RPMI7951 (cell line): ENCODE measurements around the gene RBBP8NL. TPM values are rescaled to one million over a fixed set of nuclear protein-coding genes. Genes with fewer than 3 reads are reported as not detected.

Experiments
- DNase-seq: peaks from one replicate; pipeline ENCODE4 v3.0.0-alpha.2; 2012; ENCODE audit warnings: low read depth
- total RNA-seq: library from RNA; depleted of rRNA; stranded (reverse); fragments of >200 nt; shearing (Covaris generic); gene quantifications from 2 replicates; pipeline ENCODE4 v1.2.3, GENCODE V29; 2014

The RBBP8NL gene
- total RNA-seq, 1 experiment from 2014 or later: not detected

DNA sequence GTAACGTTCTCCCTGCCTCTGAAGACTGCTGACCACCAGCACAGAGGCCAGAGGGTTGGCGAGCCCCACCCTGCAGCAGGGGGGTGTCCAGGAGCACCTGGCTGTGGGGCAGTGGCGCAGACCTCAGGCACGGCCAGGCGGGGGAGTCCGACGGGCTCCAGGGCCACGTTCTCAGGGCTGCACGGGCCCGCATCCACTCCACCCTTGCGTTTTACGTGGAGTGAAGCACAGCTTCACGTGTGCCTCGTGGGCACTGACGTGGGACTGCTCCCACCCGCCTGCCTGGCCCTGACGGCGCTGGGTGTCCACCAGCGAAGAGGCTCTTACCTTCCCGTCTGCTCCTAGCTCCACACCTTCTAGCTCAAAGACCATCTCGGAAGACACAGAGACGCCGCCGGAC, 33.5 kb downstream of the RBBP8NL start:
- no peak for DNase-seq

DNA sequence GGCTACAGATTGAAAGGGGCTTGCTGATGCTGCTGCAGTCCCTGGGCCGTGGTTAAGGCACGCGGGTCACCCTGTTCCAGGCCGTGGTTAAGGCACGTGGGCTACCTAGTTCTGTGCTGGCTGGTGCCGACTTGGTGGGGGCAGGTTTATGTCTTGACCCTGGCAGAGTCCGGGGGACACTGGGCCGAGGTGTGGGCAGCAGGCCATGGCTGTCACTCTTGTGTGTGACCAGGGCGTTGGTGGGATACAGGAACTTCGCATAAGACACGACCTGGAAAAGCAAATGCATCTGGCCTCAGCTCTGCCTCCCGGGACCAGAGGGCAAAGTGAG, 34.0 kb downstream of the RBBP8NL start:
- DNase-seq: no peak

DNA sequence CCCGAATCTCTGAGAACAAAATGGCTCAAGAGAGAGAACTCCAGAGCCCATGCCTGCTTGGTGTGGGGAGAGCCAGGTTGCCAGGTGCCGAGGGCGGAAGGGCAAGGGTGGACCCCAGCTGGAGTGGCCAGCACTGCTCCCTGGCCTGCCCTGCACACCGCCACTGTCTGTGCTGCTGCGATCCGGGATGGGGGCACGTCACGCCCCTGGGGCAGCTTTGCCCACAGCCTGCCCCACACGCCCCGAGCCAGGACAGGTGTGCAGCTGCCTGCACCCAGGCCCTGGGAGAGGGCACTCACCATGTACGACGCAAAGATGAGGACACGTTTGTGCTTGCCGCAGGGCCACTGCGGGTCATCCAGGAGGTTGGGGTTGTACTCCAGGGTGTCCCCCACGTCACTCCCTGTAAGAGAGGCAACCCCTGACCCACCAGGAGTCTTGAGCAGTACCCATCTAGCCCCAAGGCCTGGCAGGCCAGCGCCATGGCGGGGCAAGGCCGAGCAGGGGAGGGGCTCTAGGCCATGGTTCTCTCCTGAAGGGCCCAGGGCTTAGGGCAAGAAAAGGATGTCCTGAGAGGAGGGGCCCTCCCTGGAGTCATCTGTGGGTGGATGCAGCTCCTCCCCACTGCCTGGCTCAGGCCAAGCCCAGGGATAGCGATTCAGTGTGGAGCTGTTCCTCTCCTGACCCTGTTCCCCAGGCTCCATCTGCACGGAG, 34.6 kb downstream of the RBBP8NL start:
- no peak for DNase-seq

DNA sequence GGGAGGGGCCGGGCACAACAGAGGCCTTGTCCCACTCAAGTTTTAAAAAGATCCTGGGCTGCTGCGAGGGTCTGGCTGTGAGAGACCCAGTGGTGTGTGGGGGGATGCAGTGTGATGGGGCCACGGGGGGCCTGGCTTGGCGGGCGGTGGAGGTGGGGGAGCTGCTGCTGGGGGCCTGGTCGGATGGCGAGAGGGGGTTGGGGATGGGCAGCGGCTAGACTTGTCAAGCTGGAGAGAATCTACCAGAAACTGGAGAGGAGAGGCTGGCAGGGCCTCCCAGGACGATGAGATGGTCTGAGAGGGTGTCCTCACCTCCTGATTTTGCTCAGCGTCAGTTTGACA, 35.3 kb downstream of the RBBP8NL start:
- no peak for DNase-seq

DNA sequence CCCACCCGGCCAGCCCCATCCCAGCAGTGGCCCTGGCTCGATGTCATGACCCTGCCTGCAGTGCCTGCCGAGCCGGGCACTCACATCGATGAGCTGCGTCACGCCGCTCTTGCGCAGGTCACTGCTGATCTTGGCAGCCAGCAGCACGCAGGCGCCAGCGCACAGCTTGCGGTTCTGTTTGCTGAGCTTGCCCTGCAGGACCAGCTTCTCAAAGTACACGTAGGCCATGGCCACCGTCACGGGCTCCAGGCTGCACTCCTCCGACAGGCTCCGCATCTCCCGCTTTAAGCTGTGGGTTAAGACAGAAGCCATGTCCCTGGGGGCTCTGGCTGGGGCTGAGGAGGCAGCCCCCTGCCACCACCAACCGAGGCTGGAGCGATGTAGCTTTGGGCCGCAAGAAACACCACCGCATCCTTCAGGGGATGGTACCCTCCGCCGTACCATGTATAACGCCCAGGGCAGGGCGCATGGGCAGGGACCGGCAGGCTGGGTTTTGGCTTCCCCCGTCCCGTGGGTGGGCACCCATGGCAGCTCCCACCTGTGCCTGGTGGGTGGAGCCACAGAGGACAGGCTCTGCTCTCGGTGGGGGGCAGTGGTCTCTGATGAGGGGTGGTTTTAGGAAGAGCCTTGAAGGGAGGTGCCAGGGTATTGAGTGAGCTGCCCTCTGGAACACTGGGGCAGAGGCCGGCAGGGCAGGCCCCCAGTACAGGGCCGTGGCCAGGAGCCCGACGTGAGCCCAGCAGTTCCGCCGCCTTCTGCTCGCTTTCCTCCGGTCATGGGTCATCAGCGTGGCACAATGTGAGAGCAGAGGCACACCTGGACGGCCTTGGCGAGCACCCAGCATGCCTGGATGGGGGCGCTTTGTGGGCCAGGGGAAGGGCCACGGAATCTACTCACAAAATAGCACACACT, 35.9 kb downstream of the RBBP8NL start:
- DNase-seq: no peak

DNA sequence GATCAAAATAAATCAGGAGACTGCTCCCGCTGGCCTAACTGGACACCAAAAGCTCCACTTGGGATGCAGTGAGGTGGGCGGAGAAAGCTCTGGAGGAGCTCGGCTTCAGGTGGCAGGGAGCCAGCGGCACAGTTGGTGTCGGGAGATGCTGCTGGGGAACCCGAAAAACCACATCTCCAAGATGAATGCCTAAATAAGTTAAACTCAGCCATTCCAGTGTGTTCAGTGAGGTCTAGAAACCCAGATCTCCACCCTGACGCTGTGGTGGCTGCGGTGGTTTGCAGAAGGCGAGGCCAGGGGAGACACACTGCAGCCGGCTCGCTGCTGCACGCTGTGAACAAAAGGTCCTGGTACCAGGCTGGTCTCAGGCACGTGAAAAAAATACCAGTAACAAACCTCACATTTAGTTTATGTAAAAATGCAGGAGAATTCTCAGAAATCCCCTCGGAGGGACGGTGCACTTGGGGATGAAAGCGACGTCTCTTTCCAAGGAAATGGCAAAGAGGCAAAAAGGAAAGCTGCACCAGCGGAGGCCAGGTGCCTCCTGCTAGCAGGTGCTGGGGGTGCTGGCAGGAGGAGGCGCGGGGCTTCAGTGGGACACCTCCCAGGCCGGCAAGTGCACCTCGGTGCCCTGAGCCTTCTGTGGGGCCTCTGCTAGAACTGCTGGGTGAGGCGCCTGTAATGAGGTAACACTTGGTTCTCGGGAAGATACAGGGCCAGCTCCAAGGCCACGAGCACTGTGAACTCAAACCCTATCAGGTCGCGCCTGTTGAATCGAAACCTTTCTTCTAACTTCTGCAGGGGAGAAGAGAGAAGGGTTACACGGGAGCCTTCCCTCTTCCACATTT, 36.8 kb downstream of the RBBP8NL start:
- DNase-seq: no peak

DNA sequence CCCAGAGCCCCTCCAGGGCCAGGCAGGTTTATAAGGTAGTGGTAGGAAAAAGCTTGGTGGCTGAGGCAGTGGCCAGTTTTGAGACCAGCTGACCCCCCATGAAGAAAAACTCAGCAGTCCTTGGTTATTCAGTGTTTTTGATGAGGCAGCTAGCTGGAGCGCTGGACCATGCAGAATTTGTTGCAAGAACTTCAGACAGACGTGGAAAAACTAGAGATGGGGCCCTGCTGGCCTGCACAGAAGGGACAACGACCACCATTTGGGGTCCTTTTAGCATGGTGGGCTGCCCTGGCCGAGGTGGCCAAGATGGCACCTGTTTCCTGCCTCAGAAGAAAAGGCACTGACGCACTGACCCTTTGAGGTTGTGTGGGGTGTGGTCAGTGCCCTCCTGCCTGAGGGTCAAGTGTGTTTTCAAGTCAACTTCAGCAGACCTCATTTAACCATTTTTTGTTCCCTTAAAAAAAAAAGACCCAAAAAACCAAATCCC, 37.7 kb downstream of the RBBP8NL start:
- DNase-seq: no peak

DNA sequence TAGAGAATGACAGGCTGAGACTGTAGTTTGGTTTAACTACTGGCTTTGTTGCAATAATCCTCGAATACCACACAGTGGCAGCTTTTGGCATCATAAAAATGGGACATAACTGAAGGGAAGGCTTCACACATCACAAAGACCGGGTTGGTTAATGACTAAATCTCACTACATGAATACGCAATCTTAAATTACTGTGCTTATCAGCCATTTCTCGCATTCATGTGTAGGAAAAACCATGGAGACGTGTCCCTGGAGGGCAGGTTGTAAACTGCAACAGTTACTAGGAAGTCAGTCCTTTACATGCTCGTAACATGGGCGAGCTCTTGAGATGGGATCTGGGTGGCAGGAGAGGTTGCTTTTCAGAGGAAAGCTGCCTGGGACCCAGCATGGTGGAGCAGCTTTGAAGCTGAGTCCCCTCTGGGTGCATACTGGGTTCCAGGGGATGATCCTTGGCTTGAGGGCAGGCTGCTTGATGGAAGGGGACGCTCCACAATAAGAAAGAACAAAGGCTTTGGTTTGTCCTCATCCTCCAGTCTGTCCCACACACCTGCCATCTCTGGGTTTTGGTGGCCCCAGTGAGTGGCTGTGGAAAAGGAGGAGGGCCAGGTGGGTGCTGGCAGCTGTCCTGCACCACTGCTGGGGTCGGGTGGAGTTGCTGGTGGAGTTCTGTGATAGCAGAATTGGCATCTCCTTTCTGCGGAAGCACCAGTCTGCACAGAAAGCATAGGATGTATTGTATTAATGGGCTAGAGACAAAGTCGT, 38.3 kb downstream of the RBBP8NL start:
- no peak for DNase-seq

DNA sequence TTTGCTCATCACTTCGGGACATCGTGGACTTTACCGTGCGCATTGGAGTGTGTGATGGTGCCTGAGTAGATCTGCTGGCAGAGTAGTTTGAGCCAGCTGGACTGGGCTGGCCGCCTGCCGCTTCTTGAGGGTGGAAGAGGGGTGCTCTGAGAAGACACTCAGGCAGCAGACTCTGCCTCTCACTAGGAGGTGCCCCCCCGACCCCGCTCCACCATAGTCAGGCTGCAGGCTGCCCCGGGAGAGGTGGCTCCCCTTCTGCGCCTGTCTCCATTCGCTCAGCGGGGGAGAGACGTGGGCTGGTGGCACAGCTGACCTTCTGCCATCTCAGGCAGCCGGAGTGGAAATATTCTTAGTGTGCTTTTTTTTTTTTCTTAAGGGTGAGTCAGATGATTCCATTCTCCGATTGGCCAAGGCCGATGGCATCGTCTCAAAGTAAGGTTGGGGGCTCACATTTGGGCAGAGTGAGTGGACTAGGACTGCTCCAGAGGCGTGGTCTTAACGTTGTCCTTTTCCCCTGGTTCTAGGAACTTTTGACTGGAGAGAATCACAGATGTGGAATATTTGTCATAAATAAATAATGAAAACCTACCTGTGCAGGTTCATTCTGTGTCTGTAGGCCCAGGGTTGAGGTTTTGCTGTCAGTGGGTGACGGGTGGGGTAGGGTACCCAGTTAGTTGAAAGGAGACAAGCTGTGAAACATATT, 39.3 kb downstream of the RBBP8NL start:
- DNase-seq: no peak

DNA sequence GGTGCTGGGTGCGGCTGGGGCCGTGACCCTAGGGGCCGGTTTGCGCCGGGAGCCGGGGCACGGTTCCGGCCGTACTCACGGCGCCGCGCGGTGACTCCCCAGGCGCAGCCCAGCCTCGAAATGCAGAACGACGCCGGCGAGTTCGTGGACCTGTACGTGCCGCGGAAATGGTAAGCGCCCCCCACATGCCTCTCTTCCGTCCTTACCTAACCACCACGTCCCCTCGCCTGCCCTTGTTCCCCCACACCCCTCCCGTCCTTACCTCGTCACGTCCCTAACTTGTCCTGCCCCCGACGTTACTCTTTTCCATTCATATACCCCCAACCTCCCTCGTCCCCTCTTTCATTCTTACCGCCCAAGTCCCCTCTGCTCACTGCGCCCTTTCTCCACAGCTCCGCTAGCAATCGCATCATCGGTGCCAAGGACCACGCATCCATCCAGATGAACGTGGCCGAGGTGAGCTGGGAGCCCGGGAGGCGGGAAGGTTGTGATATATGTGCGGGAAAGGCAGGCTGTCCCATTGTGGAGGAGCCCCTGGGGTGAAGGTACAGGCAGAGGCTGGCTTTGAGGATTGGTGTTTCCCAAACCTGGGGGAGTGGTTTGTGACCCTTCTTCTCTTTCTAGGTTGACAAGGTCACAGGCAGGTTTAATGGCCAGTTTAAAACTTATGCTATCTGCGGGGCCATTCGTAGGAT, 40.0 kb downstream of the RBBP8NL start:
- no peak for DNase-seq

DNA sequence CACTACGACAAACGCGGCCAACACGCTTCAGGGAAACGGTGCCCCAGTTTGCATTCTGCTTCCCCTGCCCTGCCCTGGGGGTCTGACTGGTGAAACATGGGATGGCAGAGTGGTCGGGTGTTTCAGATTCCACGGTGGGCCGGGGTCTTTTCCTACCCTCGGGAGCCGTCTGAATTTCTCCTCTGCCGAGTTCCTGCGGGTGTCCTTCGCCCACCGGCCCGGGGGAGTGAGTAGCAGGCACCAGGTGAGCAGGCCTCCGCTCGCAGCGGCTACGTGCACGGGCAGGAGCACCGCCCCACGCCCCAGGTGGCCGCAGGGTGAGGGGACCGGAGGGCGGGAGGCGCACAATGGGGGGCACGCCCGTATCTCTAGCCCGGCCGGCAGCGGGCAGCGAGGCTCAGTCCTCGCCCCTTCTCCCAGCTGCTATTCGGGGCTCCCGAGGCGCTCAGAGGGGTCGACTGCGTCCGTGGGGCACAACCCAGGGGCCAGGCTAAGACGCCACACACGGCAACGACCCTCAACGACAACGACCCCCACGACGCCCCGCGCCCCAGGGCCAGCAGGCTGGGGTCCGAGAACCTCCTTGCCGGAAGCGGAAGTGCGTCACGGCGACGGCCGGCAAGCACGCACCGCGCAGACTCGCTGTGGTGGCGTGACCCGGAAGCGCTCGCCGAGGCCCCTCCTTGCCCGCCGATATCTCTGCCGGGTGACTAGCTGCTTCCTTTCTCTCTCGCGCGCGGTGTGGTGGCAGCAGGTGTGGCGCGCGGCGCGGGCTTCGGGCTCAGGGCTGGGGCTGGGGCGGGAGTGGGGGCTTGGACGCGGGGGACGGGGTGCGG, 40.7 kb downstream of the RBBP8NL start, which contains the start of gene RPS21:
Gene RPS21 (plus strand): TSS at position 721 of the 836 bp plus-strand sequence. CDS start 236 bp downstream, outside the sequence.
- DNase-seq: peak; percentile 93

DNA sequence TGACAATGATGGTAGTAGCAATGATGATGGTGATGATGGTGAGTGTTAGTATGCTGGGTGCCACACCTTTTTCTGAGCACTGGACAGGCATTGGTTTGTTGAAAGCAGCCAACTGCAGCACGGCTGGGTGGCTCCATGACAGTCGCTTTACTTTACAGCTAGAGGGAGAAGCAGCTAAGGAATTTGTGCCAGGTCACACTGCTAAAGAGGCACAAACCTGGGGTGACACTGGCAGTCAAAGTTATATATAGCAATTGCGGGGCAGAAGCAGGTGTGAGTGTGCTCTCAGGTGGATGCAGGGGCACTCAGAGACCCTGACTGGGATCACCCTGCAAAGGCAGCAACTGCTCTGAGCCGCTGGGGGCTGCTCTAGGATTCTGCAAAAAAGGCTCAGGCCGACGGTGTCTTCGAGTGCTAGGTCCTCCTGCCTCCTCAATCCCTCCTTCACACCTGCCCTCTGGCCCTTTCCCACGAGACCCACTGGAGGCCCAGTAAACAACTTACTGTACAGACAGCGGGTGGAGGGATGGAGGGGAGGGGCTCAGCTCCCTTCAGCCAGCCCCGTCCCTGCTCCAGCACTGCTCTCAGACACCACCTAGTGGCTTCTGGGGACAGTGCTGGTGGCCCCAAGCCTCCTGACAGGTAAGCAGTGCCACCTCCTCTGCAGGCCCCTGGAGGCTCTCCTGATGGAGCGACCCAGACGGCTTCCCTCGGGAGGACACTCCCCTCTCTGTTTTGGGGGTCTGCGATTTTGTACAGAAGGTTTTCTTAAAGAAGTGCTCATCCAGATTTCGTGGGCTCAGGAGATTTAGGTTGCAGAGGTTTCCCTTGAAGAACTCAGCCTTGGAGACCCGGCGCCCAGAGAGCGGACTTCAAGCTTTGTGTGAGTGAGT, 44.8 kb downstream of the RBBP8NL start:
- DNase-seq: peak; percentile 73

DNA sequence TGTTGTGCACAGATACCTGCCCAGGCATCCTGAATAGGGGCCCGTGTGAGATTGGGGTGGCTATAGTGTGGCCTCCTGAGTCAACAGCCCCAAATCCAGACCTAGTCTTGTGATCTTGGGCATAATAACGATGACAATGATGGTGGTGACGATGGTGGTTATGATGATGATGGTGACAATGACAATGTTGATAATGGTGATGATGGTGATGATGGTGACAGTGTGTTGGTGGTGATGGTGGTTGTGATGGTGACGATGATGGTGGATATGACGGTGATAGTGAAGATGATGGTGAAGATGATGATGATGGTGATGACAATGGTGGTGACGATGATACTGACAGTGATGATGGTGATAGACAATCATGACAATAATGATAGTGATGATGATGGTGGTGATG, 45.5 kb downstream of the RBBP8NL start:
- DNase-seq: no peak

DNA sequence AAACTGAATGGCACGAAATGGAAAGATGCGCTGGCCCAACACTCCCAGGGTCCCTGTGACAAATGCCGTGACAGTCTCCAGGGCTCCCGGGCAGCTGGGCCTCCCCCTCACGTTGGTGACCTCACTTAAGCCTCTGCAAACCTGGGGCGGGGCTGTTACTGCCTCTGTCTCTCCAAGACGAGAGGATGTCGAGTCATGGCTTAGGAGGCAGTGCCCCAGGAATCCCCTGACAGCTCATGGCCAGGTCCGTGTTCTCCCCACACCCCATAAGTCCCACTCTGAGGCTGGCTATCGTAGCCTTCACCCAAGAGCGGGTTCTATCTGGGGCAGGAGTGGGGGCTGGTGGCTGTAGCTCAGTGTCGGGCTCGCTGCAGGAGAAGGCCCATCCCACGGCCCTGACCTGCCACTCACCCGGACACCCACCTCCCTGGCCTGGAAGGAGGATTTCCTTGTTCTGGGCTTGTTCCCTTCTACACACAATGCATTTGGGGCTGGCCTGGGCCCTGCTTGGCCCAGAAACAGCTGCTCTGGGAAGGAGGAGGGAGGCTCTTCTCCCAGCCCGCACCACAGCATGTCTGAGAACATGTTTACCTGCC, 46.0 kb downstream of the RBBP8NL start:
- DNase-seq: peak; percentile 81

DNA sequence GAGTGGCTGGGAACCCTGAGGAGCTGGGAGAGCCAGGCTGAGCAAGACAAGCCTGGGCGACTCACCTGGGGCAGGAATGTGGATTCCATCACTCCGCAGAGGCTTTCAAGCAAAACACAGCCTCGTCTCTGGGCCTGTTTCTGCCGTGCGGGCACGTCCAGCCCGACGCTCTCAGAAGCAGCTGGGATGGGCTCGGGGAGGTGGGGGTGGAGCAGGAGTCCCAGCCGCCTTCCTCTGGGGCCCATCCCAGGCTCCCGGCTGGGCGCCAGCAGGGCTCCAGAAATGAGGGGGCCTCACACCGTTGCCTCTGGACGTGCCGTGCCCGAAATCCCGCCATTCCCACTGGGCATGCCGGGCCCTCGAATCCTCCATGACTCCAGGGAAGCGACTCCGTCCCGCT, 49.1 kb downstream of the RBBP8NL start:
- DNase-seq: no peak

DNA sequence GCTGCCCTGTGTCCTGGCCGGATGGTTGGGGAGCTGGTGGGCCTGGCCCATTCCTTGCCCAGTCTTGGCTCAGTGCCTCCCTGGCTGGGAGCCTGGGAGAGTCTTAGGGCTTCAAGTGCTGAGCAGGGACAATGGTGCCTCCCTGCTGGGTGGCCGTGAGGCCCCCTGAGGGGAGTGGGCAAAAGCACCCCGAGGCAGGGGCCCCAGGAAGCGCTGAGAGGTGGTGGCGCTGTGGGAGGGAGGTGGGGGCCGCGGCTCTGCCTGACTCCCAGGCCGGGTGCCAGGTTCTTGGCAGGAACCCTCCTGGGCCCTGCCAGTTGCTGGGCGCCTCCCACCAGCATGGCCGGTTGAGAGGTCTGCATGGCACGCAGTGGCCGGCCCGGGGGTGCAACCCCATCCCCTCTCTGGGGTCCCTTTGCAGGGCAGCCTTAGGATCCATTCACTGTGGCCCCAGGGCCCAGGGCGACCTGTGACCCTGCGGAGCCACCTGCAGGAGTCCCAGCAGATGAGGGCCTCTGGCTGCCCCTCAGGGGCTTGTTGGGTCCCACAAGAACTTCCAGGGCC, 49.6 kb downstream of the RBBP8NL start:
- no peak for DNase-seq

DNA sequence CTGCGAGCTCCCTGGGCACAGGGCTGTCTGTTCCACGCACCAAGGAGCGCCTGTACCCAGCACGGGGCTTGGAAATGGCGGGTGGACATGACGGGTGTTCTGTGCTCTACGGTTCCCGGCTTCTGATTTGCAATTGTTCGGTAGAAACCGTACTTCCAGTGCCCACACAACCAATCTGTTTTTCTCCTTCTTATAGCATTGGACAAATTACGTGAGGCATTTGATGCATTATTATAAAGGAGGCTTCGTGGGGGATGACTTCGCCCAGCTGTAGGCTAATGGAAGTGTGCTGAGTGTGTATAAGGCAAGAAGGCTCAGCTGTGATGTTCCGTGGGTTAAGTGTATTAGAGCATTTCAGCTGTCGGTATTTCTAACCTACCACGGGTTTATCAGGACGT, 50.3 kb downstream of the RBBP8NL start:
- no peak for DNase-seq
